Neuronal stem cell (in vitro differentiated cells): Measurements from ENCODE around the gene SEC61B.

Source experiments
- DNase-seq: peaks from one replicate; pipeline ENCODE4 v3.0.0-alpha.2; 2013; ENCODE audit warnings: low spot score
- H2AFZ ChIP-seq: one replicate; pipeline ENCODE4 v1.6.1; 2013; ENCODE audit warnings: mild to moderate bottlenecking, low read length, inconsistent platforms
- H2AK5ac ChIP-seq: 2 replicates; pipeline ENCODE4 v1.6.1; 2013; ENCODE audit warnings: low read depth, mild to moderate bottlenecking, inconsistent platforms, low read length, moderate library complexity, mixed read lengths
- H2BK120ac ChIP-seq: 2 replicates; pipeline ENCODE4 v1.6.1; 2013; ENCODE audit warnings: low read depth, mild to moderate bottlenecking, inconsistent platforms, low read length, moderate library complexity, mixed read lengths
- H2BK12ac ChIP-seq: one replicate; pipeline ENCODE4 v1.6.1; 2013; ENCODE audit warnings: low read length, inconsistent platforms
- H2BK15ac ChIP-seq: 2 replicates; pipeline ENCODE4 v1.6.1; 2013; ENCODE audit warnings: mild to moderate bottlenecking, low read length, inconsistent platforms, mixed read lengths
- H2BK5ac ChIP-seq: one replicate; pipeline ENCODE4 v1.6.1; 2013; ENCODE audit warnings: inconsistent platforms, mild to moderate bottlenecking, low read length, moderate library complexity
- H3K14ac ChIP-seq: one replicate; pipeline ENCODE4 v1.6.1; 2013; ENCODE audit warnings: low read length, inconsistent platforms
- H3K18ac ChIP-seq: 2 replicates; pipeline ENCODE4 v1.6.1; 2013; ENCODE audit warnings: low read length, inconsistent platforms
- H3K23ac ChIP-seq: 2 replicates; pipeline ENCODE4 v1.6.1; 2013; ENCODE audit warnings: low read depth, mild to moderate bottlenecking, mixed read lengths, low read length, inconsistent platforms; ENCODE audit not compliant: poor library complexity
- H3K27ac ChIP-seq: replicated peaks from 3 replicates; pipeline ENCODE4 v1.5.1; 2013; ENCODE audit warnings: low read length, inconsistent platforms
- H3K27me3 ChIP-seq, 3 experiments: 2 replicates each; pipeline ENCODE4 v1.6.1; 2013; ENCODE audit warnings: low read length in 3 of 3, mild to moderate bottlenecking in 2 of 3, inconsistent platforms in 1 of 3, low read depth in 1 of 3, mixed read lengths in 1 of 3, moderate library complexity in 1 of 3; ENCODE audit not compliant: control insufficient read depth in 3 of 3, insufficient read depth in 3 of 3
- H3K36me3 ChIP-seq, 2 donors: replicated peaks in 1 of 2; 2 replicates each; pipeline ENCODE4 v1.6.1; 2013; ENCODE audit warnings: low read length in 2 of 2; ENCODE audit not compliant: control insufficient read depth in 2 of 2, insufficient read depth in 2 of 2
- H3K4ac ChIP-seq: 2 replicates; pipeline ENCODE4 v1.6.1; 2013; ENCODE audit warnings: inconsistent platforms, mild to moderate bottlenecking, low read length, moderate library complexity
- H3K4me1 ChIP-seq, 2 donors: 1 replicate in 1 of 2; 2 replicates in 1 of 2; pipeline ENCODE4 v1.6.1; 2013; ENCODE audit warnings: low read length in 2 of 2, low read depth in 1 of 2; ENCODE audit not compliant: control insufficient read depth in 2 of 2, insufficient read depth in 1 of 2
- H3K4me2 ChIP-seq: one replicate; pipeline ENCODE4 v1.6.1; 2013; ENCODE audit warnings: mild to moderate bottlenecking, low read length, inconsistent platforms; ENCODE audit not compliant: insufficient read depth, poor library complexity, severe bottlenecking
- H3K4me3 ChIP-seq, 2 donors: 2 replicates each; pipeline ENCODE4 v1.5.1; 2013; ENCODE audit warnings: low read length in 2 of 2, mild to moderate bottlenecking in 2 of 2, inconsistent platforms in 1 of 2, moderate library complexity in 1 of 2
- H3K79me1 ChIP-seq: one replicate; pipeline ENCODE4 v1.6.1; 2013; ENCODE audit warnings: low read depth, mild to moderate bottlenecking, inconsistent platforms, low read length, moderate library complexity
- H3K9ac ChIP-seq: one replicate; pipeline ENCODE4 v1.6.1; 2013; ENCODE audit warnings: mild to moderate bottlenecking, low read depth, low read length, inconsistent platforms; ENCODE audit not compliant: poor library complexity
- H3K9me3 ChIP-seq, 2 donors: replicated peaks in 1 of 2; 2 replicates each; pipeline versions ENCODE3 to v1.6.1; 2013; ENCODE audit warnings: low read length in 2 of 2, mild to moderate bottlenecking in 2 of 2, inconsistent platforms in 1 of 2, low read depth in 1 of 2, mixed read lengths in 1 of 2, moderate library complexity in 1 of 2; ENCODE audit not compliant: control insufficient read depth in 2 of 2, insufficient read depth in 1 of 2
- H4K8ac ChIP-seq: one replicate; pipeline ENCODE4 v1.6.1; 2013; ENCODE audit warnings: low read depth, mild to moderate bottlenecking, inconsistent platforms, low read length, moderate library complexity
- H4K91ac ChIP-seq: one replicate; pipeline ENCODE4 v1.6.1; 2013; ENCODE audit warnings: low read length, low read depth, mild to moderate bottlenecking, inconsistent platforms; ENCODE audit not compliant: poor library complexity
- whole genome bisulfite sequencing, 2 donors: extraction: QIAGEN DNeasy Blood & Tissue Kit; methylation state at CpG; one replicate each; pipeline ENCODE4 v1.1.7; 2013; ENCODE audit warnings: missing lambda C conversion rate in 2 of 2, mixed read lengths in 1 of 2; ENCODE audit not compliant: insufficient read length in 2 of 2, insufficient replicate concordance in 1 of 2; ENCODE audit errors: extremely low coverage in 2 of 2; 5-methylcytosine and 5-hydroxymethylcytosine counted together

The SEC61B gene

DNA sequence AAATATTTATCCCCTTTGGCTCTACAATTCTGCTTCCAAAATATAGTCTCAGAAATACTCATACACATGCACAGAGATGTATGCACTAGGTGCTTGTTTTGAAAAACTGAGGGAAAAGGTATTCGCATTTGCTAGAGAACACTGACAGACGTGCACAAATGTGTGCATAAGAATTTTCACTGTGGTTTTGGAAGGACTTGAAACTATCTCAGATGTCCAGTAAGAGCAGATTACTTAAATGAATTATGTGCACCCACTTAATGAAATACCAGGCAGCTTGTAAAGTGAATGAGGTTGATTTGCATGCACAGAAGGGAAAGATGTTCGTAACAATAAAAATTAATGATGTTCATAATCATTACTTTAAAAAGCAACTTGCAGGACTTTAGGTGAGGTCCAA is 48.4 kb downstream of the SEC61B start:
- Histone ChIP-seq H2BK120ac (no peak overlapping the region), H3K14ac (no peak overlapping the region), H4K91ac (no peak overlapping the region), H3K23ac (no peak overlapping the region), H3K9me3 (no peaks in the 10 kb centered on the region), H3K36me3 (no peaks in the 10 kb centered on the region), H2BK12ac (no peak overlapping the region), H3K18ac (no peak overlapping the region), H3K79me1 (no peaks in the 10 kb centered on the region), H3K9ac (no peak overlapping the region), H2BK5ac (no peak overlapping the region), H3K4me3 (no peak overlapping the region), H3K4ac (no peak overlapping the region), H2AK5ac (no peak overlapping the region), H3K27ac (no peak overlapping the region), H4K8ac (no peak overlapping the region), H2AFZ (no peak overlapping the region), H2BK15ac (no peak overlapping the region), H3K4me2 (no peak overlapping the region), H3K27me3 (peaks cover 0 to 2% (median 0%) of the 10 kb centered on the region in 3 experiments), H3K4me1 (peaks cover 0 to 4% of the 10 kb centered on the region in 2 donors)
- WGBS, 2 donors: no CpG with 5 or more reads among the region's 3 CpGs
- no peak for DNase-seq

DNA sequence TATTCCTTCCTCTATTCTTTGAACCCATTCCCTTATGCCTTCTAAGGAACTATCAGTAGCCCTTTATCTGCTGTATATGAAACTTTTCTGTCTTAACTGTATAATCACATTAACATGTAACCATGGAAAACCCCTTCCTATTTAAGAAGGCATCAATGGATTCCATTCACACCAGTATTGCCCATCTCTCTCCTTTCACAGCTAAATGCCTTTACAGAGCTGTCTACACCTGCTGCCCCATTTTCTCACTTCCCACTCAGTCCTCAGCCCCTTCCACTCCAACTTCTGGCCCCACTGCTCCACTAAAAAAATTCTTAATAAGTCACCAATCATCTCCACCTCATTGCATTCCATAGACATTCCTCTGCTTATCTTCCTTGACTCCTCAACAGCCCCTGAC is 50.8 kb downstream of the SEC61B start:
- Histone ChIP-seq H3K27me3 (peaks cover 0 to 2% (median 0%) of the 10 kb centered on the region in 3 experiments), H3K18ac (no peak overlapping the region), H3K4me2 (no peak overlapping the region), H3K9ac (no peak overlapping the region), H3K27ac (no peak overlapping the region), H2AFZ (no peak overlapping the region), H3K79me1 (no peaks in the 10 kb centered on the region), H3K4ac (no peak overlapping the region), H3K23ac (no peak overlapping the region), H3K4me1 (peaks cover 0 to 4% of the 10 kb centered on the region in 2 donors), H2AK5ac (no peak overlapping the region), H3K4me3 (no peak overlapping the region), H2BK12ac (no peak overlapping the region), H2BK5ac (no peak overlapping the region), H4K91ac (no peak overlapping the region), H3K36me3 (no peaks in the 10 kb centered on the region), H2BK120ac (no peak overlapping the region), H4K8ac (no peak overlapping the region), H2BK15ac (no peak overlapping the region), H3K14ac (no peak overlapping the region), H3K9me3 (no peaks in the 10 kb centered on the region)
- DNase-seq: no peak

DNA sequence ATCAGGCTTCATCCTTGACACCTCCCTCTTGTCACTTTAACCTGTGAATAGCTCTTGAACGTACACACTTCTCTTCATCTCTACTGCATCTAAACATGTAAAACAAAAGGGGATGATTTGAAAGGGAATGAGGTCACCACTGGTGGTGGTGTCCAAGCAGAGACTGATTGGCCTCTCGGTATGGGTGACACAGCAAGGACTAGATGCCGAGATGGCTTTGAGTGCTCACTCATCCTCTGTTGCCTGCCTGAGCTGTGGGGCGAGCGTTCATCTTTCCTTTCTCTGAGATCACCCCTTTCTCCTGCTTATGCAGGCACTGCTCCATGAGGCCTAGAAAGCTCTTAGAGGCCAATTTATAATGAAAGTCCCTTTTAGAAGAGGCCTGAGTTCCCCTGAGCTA is 51.9 kb downstream of the SEC61B start:
- Histone ChIP-seq H3K4me3 (no peak overlapping the region), H3K79me1 (no peaks in the 10 kb centered on the region), H3K4me1 (peaks cover 0 to 4% of the 10 kb centered on the region in 2 donors), H3K18ac (no peak overlapping the region), H3K36me3 (no peaks in the 10 kb centered on the region), H3K27me3 (peaks cover 0 to 4% (median 0%) of the 10 kb centered on the region in 3 experiments), H2BK120ac (no peak overlapping the region), H3K23ac (no peak overlapping the region), H2BK15ac (no peak overlapping the region), H2BK5ac (no peak overlapping the region), H2BK12ac (no peak overlapping the region), H4K8ac (no peak overlapping the region), H4K91ac (no peak overlapping the region), H3K4me2 (no peak overlapping the region), H2AK5ac (no peak overlapping the region), H2AFZ (no peak overlapping the region), H3K27ac (no peak overlapping the region), H3K9ac (no peak overlapping the region), H3K4ac (no peak overlapping the region), H3K9me3 (no peaks in the 10 kb centered on the region), H3K14ac (no peak overlapping the region)
- no CpG with 5 or more reads among the region's 5 CpGs for WGBS, 2 donors
- no peak for DNase-seq

DNA sequence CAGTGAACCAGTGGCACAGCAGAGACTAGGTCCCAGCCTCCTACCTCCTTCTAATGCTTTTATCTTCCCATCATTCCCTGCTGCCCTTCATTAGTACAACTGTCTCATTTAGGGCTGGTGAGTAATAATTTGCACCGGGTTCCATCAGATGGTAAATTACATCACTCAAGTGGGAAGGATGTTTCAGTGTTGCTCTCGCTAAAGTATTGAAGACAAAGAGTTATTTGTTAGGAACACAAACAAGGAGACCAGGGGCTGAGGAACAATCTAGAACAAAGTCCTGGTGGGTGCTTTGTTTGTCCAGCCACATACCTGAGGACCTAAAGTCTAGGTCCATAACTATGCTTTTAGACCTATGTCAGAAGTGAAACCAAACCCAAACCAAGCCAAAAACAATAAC is 52.4 kb downstream of the SEC61B start:
- H3K14ac ChIP-seq: no peak overlapping the region
- WGBS, 2 donors: no CpG with 5 or more reads among the region's 2 CpGs
- H2BK12ac ChIP-seq: no peak overlapping the region
- H2AFZ ChIP-seq: no peak overlapping the region
- no peak overlapping the region for H2BK15ac ChIP-seq
- H3K27ac ChIP-seq: no peak overlapping the region
- no peak overlapping the region for H3K18ac ChIP-seq
- no peak overlapping the region for H3K4me2 ChIP-seq
- no peak overlapping the region for H3K4ac ChIP-seq
- H3K4me3 ChIP-seq: no peak overlapping the region
- H3K9ac ChIP-seq: no peak overlapping the region
- no peak overlapping the region for H2BK120ac ChIP-seq
- peaks cover 0 to 4% of the 10 kb centered on the region in 2 donors for H3K4me1 ChIP-seq
- H3K23ac ChIP-seq: no peak overlapping the region
- no peak overlapping the region for H4K8ac ChIP-seq
- H2AK5ac ChIP-seq: no peak overlapping the region
- no peak overlapping the region for H2BK5ac ChIP-seq
- H4K91ac ChIP-seq: no peak overlapping the region
- no peaks in the 10 kb centered on the region for H3K36me3 ChIP-seq
- peaks cover 0 to 4% (median 0%) of the 10 kb centered on the region in 3 experiments for H3K27me3 ChIP-seq
- H3K79me1 ChIP-seq: no peaks in the 10 kb centered on the region
- no peaks in the 10 kb centered on the region for H3K9me3 ChIP-seq
- DNase-seq: no peak
